Suppressor macrophage treated with lipopolysaccharide for 1 hour (primary cell): ENCODE data around the gene LSM3.

Source experiments
- DNase-seq, 3 donors: peaks; one replicate each; pipeline ENCODE4 v3.0.0-alpha.2; 2020 to 2022

Gene LSM3

GRCh38 chr3:14178247-14179113 is at the start of gene LSM3, which contains the start of gene XPC:
LSM3 (plus strand) TSS chr3:14178817; CDS start chr3:14178861, 44 bp downstream.
XPC (minus strand) TSS chr3:14178601; CDS start chr3:14178568, 33 bp downstream.
- peak; percentile 98 to 99 (median 99) for DNase-seq

DNA sequence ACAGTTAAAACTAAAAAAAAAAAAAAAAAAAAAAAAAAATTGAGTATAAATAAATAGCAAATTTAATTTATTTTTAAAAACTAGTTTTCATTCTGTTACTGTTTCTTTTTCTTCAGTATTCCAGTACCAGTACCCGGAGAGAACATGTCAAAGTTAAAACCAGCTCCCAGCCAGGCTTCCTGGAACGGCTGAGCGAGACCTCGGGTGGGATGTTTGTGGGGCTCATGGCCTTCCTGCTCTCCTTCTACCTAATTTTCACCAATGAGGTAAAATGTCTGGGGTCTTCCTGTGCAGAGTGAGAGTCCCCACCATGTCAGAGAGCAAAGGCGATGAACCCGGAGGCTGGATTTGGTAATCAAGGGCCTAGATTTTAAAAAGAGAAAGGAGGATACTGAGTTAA is 49.3 kb upstream of the LSM3 start:
- DNase-seq: no peak

- no peak for DNase-seq
Observed at GRCh38 chr3:14130230-14130629, 48.4 kb upstream of the LSM3 start.

DNA sequence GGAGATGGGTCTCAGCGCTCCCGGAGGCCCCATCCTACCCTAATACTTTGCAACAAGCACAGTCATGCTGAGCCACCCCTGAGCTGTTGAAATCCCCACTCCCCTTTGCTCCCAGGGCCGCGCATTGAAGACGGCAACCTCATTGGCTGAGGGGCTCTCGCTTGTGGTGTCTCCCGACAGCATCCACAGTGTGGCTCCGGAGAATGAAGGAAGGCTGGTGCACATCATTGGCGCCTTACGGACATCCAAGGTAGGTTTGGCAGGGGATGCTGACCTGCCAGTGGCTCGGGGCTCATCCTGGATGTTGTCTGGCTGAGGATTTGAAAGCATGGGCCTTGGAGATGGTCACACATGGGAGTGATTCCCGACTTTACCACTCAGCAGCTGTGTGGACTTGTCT is 47.9 kb upstream of the LSM3 start:
- DNase-seq: no peak

DNA sequence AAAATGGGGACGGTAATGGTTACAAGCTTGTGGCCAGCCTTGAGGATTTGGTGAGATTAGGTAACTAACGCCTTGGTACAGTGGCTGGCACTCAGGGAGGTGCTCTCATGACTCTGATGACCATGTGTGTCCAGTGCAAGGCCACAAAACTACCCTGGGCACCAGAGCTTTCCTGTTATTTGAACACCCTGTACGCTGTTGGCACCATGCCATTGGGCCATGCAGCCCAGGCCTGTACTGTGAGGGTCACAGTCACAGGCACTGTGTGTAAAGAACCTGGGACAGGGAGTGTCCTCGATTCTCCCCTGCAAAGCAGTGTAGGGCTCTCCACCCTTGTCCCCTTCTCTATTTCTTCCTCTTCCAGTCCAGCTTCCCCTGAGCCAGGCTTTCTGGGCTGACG is 47.5 kb upstream of the LSM3 start:
- DNase-seq: no peak

- no peak for DNase-seq
Observed at GRCh38 chr3:14132120-14132519, 46.5 kb upstream of the LSM3 start.

GRCh38 chr3:14132689-14133088 is 45.9 kb upstream of the LSM3 start:
- DNase-seq: no peak

GRCh38 chr3:14133188-14133800 is 45.3 kb upstream of the LSM3 start:
- DNase-seq: no peak

DNA sequence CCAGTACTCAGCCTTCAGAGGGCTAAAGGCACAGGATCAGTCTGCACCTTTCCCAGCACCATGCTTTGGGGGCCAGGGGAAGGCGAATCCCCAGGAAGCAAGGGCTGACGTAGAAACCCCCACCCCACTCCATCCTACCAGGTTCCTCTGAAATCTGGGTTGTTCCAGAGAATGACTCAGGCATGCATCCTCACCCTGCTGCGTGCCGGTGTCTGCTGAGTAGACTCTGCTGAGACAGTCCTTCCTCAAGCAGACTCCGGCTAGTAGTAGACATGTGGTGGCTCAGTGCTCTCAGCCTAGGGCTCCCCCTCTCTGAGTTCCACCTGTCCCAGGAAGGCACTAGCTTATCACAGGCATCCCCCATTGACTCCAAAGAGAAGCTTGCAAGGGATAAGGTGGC is 44.7 kb upstream of the LSM3 start:
- no peak for DNase-seq

- DNase-seq: no peak
Observed at GRCh38 chr3:14134291-14134690, 44.3 kb upstream of the LSM3 start.

DNA sequence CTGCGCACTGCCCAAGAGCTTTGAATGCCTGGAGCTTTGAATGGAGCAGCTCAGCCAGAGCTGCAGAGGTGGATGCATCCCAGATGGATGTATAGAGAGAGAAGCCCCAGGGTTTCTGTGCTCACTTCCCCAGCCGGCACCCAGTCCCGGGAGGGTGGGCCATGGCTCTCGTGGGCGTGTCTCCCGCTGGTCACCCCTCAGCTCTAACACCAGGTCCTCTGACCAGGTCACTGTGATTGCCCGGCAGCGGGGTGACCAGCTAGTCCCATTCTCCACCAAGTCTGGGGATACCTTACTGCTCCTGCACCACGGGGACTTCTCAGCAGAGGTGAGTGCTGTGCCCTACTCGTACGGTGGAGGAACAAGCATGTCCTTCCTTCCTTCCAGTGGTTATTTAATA is 43.0 kb upstream of the LSM3 start:
- no peak for DNase-seq

GRCh38 chr3:14137004-14137403 is 41.6 kb upstream of the LSM3 start:
- no peak for DNase-seq

- DNase-seq: peak; percentile 55 to 65 (median 59)
Observed at GRCh38 chr3:14137445-14137844, 41.2 kb upstream of the LSM3 start.

DNA sequence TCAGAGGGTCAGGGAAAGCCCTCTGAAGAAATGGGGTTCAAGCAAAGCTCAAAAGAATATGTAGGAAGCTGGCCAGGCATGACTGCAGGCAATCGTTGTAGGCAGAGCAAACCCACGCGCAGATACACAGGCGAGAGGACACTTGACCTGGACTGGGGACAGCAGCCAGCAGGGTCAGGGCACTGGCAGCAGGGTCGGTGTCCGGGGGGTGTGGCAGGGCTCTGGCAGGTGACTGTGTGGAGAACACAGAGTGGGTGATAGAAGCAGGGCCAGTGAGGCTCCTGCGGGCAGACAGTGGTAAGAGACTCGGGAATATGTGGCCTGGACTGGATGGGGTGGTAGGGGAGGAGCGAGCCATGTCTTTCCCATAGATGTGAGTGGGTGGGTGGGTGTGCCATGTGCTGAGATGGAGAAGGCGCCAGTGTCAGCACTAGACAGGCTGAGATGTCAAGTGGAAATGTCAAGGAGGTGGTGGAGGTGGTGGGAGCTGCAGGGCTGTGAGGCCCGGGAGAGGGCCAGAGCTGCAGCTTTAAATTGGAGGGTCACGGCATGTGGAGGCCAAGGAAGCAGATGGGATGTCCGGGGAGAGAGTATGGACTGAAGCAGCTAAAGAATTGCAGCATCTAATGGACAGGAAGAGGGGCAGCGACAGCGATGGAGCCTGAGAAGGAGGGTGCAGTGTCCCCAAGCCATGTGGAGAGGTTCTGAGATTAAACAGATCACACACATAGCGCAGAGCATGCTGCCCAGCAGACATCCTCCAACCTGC is 40.3 kb upstream of the LSM3 start:
- DNase-seq: no peak

GRCh38 chr3:14138878-14139655 is 39.5 kb upstream of the LSM3 start:
- no peak for DNase-seq

GRCh38 chr3:14139771-14140170 is 38.8 kb upstream of the LSM3 start:
- DNase-seq: no peak

- no peak for DNase-seq
Observed at GRCh38 chr3:14140668-14141067, 37.9 kb upstream of the LSM3 start.

DNA sequence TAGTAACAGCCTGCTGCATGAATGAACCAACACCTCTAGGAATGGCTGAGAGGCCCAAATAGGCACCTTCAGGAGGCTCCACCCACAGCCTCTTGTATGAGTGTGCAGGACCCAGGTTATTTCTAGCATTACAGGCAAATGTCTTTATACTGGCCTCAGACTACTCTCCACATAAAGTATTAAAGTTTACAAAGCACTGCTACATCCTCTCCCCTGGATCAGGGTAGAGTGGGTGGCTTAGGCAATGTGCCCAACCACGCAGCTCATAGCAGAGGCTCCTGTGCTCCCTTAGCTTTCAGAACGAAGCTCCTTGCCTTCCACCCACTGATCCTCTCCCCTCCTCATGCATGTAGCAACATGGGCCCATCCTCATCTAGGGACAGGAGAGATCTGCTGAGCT is 37.5 kb upstream of the LSM3 start:
- DNase-seq: peak in 1 of 3 donors; percentile 13

DNA sequence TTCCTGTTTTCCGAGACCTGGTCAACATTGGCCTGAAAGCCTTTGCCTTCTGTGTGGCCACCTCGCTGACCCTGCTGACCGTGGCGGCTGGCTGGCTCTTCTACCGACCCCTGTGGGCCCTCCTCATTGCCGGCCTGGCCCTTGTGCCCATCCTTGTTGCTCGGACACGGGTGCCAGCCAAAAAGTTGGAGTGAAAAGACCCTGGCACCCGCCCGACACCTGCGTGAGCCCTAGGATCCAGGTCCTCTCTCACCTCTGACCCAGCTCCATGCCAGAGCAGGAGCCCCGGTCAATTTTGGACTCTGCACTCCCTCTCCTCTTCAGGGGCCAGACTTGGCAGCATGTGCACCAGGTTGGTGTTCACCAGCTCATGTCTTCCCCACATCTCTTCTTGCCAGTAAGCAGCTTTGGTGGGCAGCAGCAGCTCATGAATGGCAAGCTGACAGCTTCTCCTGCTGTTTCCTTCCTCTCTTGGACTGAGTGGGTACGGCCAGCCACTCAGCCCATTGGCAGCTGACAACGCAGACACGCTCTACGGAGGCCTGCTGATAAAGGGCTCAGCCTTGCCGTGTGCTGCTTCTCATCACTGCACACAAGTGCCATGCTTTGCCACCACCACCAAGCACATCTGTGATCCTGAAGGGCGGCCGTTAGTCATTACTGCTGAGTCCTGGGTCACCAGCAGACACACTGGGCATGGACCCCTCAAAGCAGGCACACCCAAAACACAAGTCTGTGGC is 36.8 kb upstream of the LSM3 start:
- peak in 2 of 3 donors; percentile 14 to 30 for DNase-seq

GRCh38 chr3:14142567-14143270 is 35.9 kb upstream of the LSM3 start:
- no peak for DNase-seq
